Erythroblast (primary cell): ENCODE measurements around the gene ANKFN1.

Experiments used
- GATA1 ChIP-seq: IDR thresholded peaks from 2 replicates; pipeline ENCODE4 v1.6.1; 2011; ENCODE audit warnings: low read depth, mild to moderate bottlenecking, control low read depth, low read length, moderate library complexity
- POLR2A ChIP-seq: IDR thresholded peaks from 2 replicates; pipeline ENCODE4 v1.6.1; 2011; ENCODE audit warnings: mild to moderate bottlenecking, low read length

GRCh38 chr17:56176091-56176490, 22.8 kb downstream of the ANKFN1 start:
- no peak for TF ChIP-seq POLR2A
- TF ChIP-seq GATA1: no peak
